HepG2 (cell line): ENCODE data around the gene FAM241B. TPM values are rescaled to one million over a fixed set of nuclear protein-coding genes. Genes with fewer than 3 reads are reported as not detected.

Experiments used
- ATAC-seq: fragments of 200-7000 bp; cut with Tn5 transposase; 3 replicates; pipeline ENCODE4 v1.9.1; 2020; ENCODE audit warnings: mild to moderate bottlenecking, moderate library complexity
- Bru-seq: library from RNA; stranded (reverse); fragments of 400-500 nt; gene quantifications from one replicate; lab custom pipeline; 2021; lab: Mats Ljungman, UMichigan
- BruChase-seq, 2 experiments: library from RNA; stranded (reverse); fragments of 400-500 nt; gene quantifications; one replicate each; lab custom pipeline; 2021; lab: Mats Ljungman, UMichigan
- BruUV-seq: library from RNA; stranded (reverse); fragments of 400-500 nt; replicated peaks from 2 replicates; lab custom pipeline; 2021; lab: Mats Ljungman, UMichigan
- CTCF ChIA-PET: fragments of 300-600 bp; formaldehyde crosslinking; extraction: SDS; loops from one replicate; lab custom pipeline; 2021; ENCODE audit warnings: low total read pairs, inconsistent platforms, low intra/inter-chr PET ratio; lab: Yijun Ruan, JAX
- POLR2A ChIA-PET: fragments of 350-600 bp; sonication (Branson Sonifier 250); formaldehyde crosslinking; loops from one replicate; lab custom pipeline; 2020; ENCODE audit warnings: antibody characterized with exemption, inconsistent platforms; lab: Yijun Ruan, JAX
- DNase-seq: peaks from one replicate; pipeline ENCODE4 v3.0.0-alpha.2; 2015; ENCODE audit warnings: low spot score
- FAIRE-seq: peaks from 3 replicates; lab custom pipeline; 2011; peaks lifted over from hg19 to GRCh38; lab: Jason Lieb, UNC
- H2AFZ ChIP-seq: one replicate; pipeline ENCODE4 v1.6.1; 2011; ENCODE audit warnings: low read length, inconsistent platforms
- H3K27ac ChIP-seq: fragments of 300-600 bp; 3 replicates; pipeline ENCODE4 v1.8.0; 2011; ENCODE audit warnings: mixed run types, mild to moderate bottlenecking, mixed read lengths, low read length, inconsistent platforms; ENCODE audit not compliant: insufficient read depth; ENCODE audit errors: extremely low read length
- H3K27me3 ChIP-seq, 2 experiments: fragments of 200-600 bp in 1 of 2; 2 replicates in 1 of 2; 3 replicates in 1 of 2; pipeline versions ENCODE4 v1.6.0 to v1.8.0; 2011; ENCODE audit warnings: low read length in 2 of 2, mild to moderate bottlenecking in 2 of 2, moderate library complexity in 2 of 2, inconsistent platforms in 1 of 2; ENCODE audit not compliant: insufficient read depth in 2 of 2, control insufficient read depth in 1 of 2
- H3K36me3 ChIP-seq, 2 experiments: fragments of 200-600 bp in 1 of 2; replicated peaks in 1 of 2; 2 replicates in 1 of 2; 3 replicates in 1 of 2; pipeline versions ENCODE4 v1.5.1 to v1.8.0; 2011; ENCODE audit warnings: low read length in 2 of 2, inconsistent platforms in 1 of 2; ENCODE audit not compliant: insufficient read depth in 2 of 2, control insufficient read depth in 1 of 2
- H3K4me1 ChIP-seq: 2 replicates; pipeline ENCODE4 v1.5.1; 2012; ENCODE audit warnings: low read length, inconsistent platforms; ENCODE audit not compliant: insufficient read depth
- H3K4me2 ChIP-seq: 2 replicates; pipeline ENCODE4 v1.6.0; 2011; ENCODE audit warnings: low read depth, low read length, inconsistent platforms
- H3K4me3 ChIP-seq, 3 experiments: fragments of 200-600 bp in 1 of 3; sonication (generic), shearing (Covaris generic) in 1 of 3; replicated peaks in 1 of 3; 2 replicates each; pipeline ENCODE4 v1.5.1; 2011 to 2016; ENCODE audit warnings: low read length in 3 of 3, inconsistent platforms in 2 of 3, low read depth in 2 of 3, mild to moderate bottlenecking in 2 of 3, control low read depth in 1 of 3, mixed read lengths in 1 of 3; ENCODE audit not compliant: insufficient read depth in 1 of 3
- H3K79me2 ChIP-seq: one replicate; pipeline ENCODE4 v1.6.1; 2011; ENCODE audit warnings: low read length, inconsistent platforms; ENCODE audit not compliant: insufficient read depth
- H3K9ac ChIP-seq: 2 replicates; pipeline ENCODE4 v1.6.0; 2011; ENCODE audit warnings: mild to moderate bottlenecking, low read depth, low read length, inconsistent platforms; ENCODE audit not compliant: insufficient read depth
- H3K9me3 ChIP-seq: 2 replicates; pipeline ENCODE4 v1.5.1; 2012; ENCODE audit warnings: mild to moderate bottlenecking, low read length
- H4K20me1 ChIP-seq: 2 replicates; pipeline ENCODE4 v1.6.0; 2011; ENCODE audit warnings: inconsistent platforms, mild to moderate bottlenecking, low read length, moderate library complexity; ENCODE audit not compliant: insufficient read depth
- ARID2 ChIP-seq: sonication (generic); formaldehyde crosslinking; IDR thresholded peaks from 2 replicates; pipeline ENCODE4 v1.8.1; 2022; ENCODE audit warnings: mild to moderate bottlenecking, missing genetic modification reagents, borderline replicate concordance
- GABPA ChIP-seq, 2 experiments: IDR thresholded peaks; 2 replicates each; pipeline ENCODE4 v1.6.1; 2011 to 2016; ENCODE audit warnings: low read depth in 2 of 2, low read length in 1 of 2, missing biosample characterization in 1 of 2, missing genetic modification characterization in 1 of 2
- HNRNPLL ChIP-seq: fragments of 200-400 bp; formaldehyde crosslinking; IDR thresholded peaks from 2 replicates; pipeline ENCODE4 v1.6.1; 2017; ENCODE audit warnings: mild to moderate bottlenecking, low read depth, low read length; ENCODE audit not compliant: poor library complexity, severe bottlenecking
- KDM1A ChIP-seq: IDR thresholded peaks from 2 replicates; pipeline ENCODE4 v1.6.1; 2016; ENCODE audit warnings: missing compliant biosample characterization
- MYC ChIP-seq: sonication (generic); formaldehyde crosslinking; IDR thresholded peaks from 2 replicates; pipeline ENCODE4 v1.9.0; 2021; ENCODE audit warnings: missing genetic modification reagents, borderline replicate concordance
- SRF ChIP-seq: IDR thresholded peaks from 2 replicates; pipeline ENCODE4 v1.6.1; 2011; ENCODE audit warnings: mild to moderate bottlenecking, low read depth, low read length, moderate library complexity
- SRY ChIP-seq: sonication (generic); formaldehyde crosslinking; IDR thresholded peaks from 2 replicates; pipeline ENCODE4 v1.8.0; 2022; ENCODE audit warnings: mild to moderate bottlenecking, missing genetic modification reagents
- STAG1 ChIP-seq: sonication (generic); formaldehyde crosslinking; IDR thresholded peaks from 2 replicates; pipeline ENCODE4 v1.4.0; 2020; ENCODE audit warnings: missing genetic modification reagents
- TAF15 ChIP-seq: fragments of 200-400 bp; formaldehyde crosslinking; IDR thresholded peaks from one replicate; pipeline ENCODE4 v1.6.1; 2018; ENCODE audit warnings: mild to moderate bottlenecking, low read depth, low read length; ENCODE audit not compliant: poor library complexity, severe bottlenecking
- ZBTB7B ChIP-seq: sonication (generic); formaldehyde crosslinking; IDR thresholded peaks from 2 replicates; pipeline ENCODE4 v1.4.0; 2020; ENCODE audit warnings: missing genetic modification reagents
- WGBS: methylation state at CpG from one replicate; pipeline ENCODE4 v1.1.6; 2017; ENCODE audit warnings: low lambda C conversion rate; 5-methylcytosine and 5-hydroxymethylcytosine counted together
- in situ Hi-C: cut with HindIII; loops from 2 replicates; pipeline ENCODE4 v1.10.0; 2017; ENCODE audit warnings: low pct_unique_long_range_greater_than_20kb; ENCODE audit not compliant: extremely low pct_ligation_motif_present
- intact Hi-C: fragments of 100-400 bp; cut with micrococcal nuclease; formaldehyde crosslinking; loops from one replicate; pipeline ENCODE4 v1.10.0; 2022; ENCODE audit not compliant: unreplicated experiment
- long read RNA-seq, 2 experiments: library from RNA in 1 of 2; library from polyadenylated mRNA in 1 of 2; stranded (forward) in 1 of 2; unstranded in 1 of 2; transcript quantifications; one replicate each; pipeline ENCODE4 v2.0.0, GENCODE V29; 2019 to 2022
- polyA minus RNA-seq, 3 experiments: library from RNA; depleted of rRNA, polyadenylated mRNA; stranded (reverse); fragments of >200 nt; gene quantifications; 2 replicates each; pipeline ENCODE4 v1.2.3, GENCODE V29; 2011; ENCODE audit warnings: low replicate concordance in 1 of 3
- polyA plus RNA-seq, 8 experiments: library from polyadenylated mRNA; depleted of rRNA in 3 of 8; stranded (reverse) in 7 of 8; unstranded in 1 of 8; fragments of >200 nt; fragmentation: Illumina TruSeq in 4 of 8; extraction: Trizol in 4 of 8; gene quantifications; 2 replicates each; pipeline versions ENCODE4 v1.2.1 to v1.2.3, GENCODE V29; 2011 to 2016; ENCODE audit warnings: low read depth in 4 of 8, missing spikeins in 1 of 8, mixed read lengths in 1 of 8; ENCODE audit not compliant: insufficient read depth in 1 of 8
- total RNA-seq, 5 experiments: library from RNA; depleted of rRNA; stranded (reverse); fragments of >200 nt; fragmentation: Illumina TruSeq; extraction: Trizol; gene quantifications; 2 replicates each; pipeline ENCODE4 v1.2.3, GENCODE V29; 2016; ENCODE audit warnings: low read depth in 1 of 5
- TF ChIP-seq, protein P1 (sequence below): IDR thresholded peaks from 2 replicates; pipeline ENCODE4 v1.6.1; 2016; ENCODE audit warnings: low read depth

Gene FAM241B, protein sequence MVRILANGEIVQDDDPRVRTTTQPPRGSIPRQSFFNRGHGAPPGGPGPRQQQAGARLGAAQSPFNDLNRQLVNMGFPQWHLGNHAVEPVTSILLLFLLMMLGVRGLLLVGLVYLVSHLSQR
- total RNA-seq (2016; rRNA removed; fragmentation: Illumina TruSeq; extraction: Trizol): 1.9 and 2.0 TPM in 2 replicates
- 1.2 and 1.6 TPM in 2 replicates for total RNA-seq (2016; cell fraction: cytosol; rRNA removed; fragmentation: Illumina TruSeq; extraction: Trizol; ENCODE audit: low read depth)
- total RNA-seq (2016; cell fraction: insoluble cytoplasmic fraction; rRNA removed; fragmentation: Illumina TruSeq; extraction: Trizol): 1.4 and 1.8 TPM in 2 replicates
- 1.9 and 2.5 TPM in 2 replicates for total RNA-seq (2016; cell fraction: membrane; rRNA removed; fragmentation: Illumina TruSeq; extraction: Trizol)
- 2.2 and 2.3 TPM in 2 replicates for total RNA-seq (2016; cell fraction: nucleus; rRNA removed; fragmentation: Illumina TruSeq; extraction: Trizol)
- polyA plus RNA-seq (2011; rRNA removed): 4.0 and 5.8 TPM in 2 replicates
- polyA plus RNA-seq (2011; cell fraction: cytosol; rRNA removed): 4.4 and 5.3 TPM in 2 replicates
- polyA plus RNA-seq (2011; cell fraction: nucleus; rRNA removed): 2.9 and 4.9 TPM in 2 replicates
- 2.2 and 3.5 TPM in 2 replicates for polyA plus RNA-seq (2012)
- polyA plus RNA-seq (2016; cell fraction: cytosol; fragmentation: Illumina TruSeq; extraction: Trizol; ENCODE audit: low read depth): 2.6 and 2.8 TPM in 2 replicates
- 4.5 and 5.3 TPM in 2 replicates for polyA plus RNA-seq (2016; cell fraction: insoluble cytoplasmic fraction; fragmentation: Illumina TruSeq; extraction: Trizol; ENCODE audit: low read depth)
- 2.9 TPM in 2 replicates for polyA plus RNA-seq (2016; cell fraction: membrane; fragmentation: Illumina TruSeq; extraction: Trizol; ENCODE audit: low read depth)
- 4.9 and 6.1 TPM in 2 replicates for polyA plus RNA-seq (2016; cell fraction: nucleus; fragmentation: Illumina TruSeq; extraction: Trizol; ENCODE audit: insufficient read depth, low read depth)
- polyA minus RNA-seq (2011; rRNA and poly(A)+ RNA removed; ENCODE audit: low replicate concordance): 7.1 and 10.4 TPM in 2 replicates
- 0.99 TPM in 1 of 2 replicates, not detected in the other for polyA minus RNA-seq (2011; cell fraction: cytosol; rRNA and poly(A)+ RNA removed)
- polyA minus RNA-seq (2011; cell fraction: nucleus; rRNA and poly(A)+ RNA removed): 2.6 and 4.7 TPM in 2 replicates
- percentile 41 among the genes with signal in this experiment for Bru-seq, nascent RNA
- BruChase-seq, experiment 1, labeled RNA remaining after a 6-hour chase: percentile 45 among the genes with signal in this experiment
- percentile 49 among the genes with signal in this experiment for BruChase-seq, experiment 2, labeled RNA remaining after a 2-hour chase
- long read RNA-seq, experiment 1, partial matches to known transcripts: 0 of 3 reads
- long read RNA-seq, experiment 1, other reads (novel, unspliced or antisense): 1 of 3 reads
- long read RNA-seq, experiment 2, partial matches to known transcripts: 0 of 4 reads
- long read RNA-seq, experiment 2, other reads (novel, unspliced or antisense): 2 of 4 reads

DNA sequence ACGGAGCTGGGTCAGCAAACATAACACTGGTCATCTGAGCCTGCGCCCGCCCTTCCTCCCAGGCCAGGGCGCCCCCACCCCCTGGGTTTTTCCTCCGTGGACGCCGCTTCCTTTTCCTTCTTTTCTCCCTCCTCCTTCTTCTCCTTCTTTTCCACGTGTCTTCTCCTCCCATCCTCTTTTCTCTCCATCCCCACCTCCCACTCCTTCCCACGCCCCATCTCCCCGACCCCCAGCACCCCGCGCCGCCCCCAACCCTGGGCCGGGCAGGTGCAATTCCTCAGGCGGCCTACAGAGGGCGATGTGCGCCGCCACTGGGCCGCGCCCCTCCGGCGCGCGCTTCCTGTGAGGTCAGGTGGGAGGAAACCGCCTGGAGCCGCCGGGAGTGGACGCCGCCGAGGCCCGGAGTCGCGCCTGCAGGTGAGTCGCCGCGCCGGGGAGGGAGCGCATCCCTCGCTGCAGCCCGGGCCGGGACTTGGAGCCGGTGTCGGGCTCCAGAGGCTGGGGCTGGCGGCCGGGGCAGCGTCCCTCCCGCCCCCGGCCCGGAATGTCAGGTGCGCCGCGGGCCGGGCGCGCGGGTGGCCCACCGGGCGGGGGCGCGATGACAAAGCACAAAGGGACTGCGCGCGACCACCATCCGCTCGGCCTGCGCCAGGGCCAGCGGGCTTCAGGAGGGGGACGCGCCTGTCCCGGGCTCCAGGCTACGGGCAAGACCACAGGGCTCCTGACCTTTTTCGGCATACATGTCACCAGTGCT, at the start of gene FAM241B:
FAM241B (plus strand) TSS at position 351 of the 754 bp plus-strand sequence. CDS start 1,497 bp downstream, outside the sequence.
- Histone ChIP-seq H3K27ac (no peak within 1 kb of the TSS), H3K4me2 (peak within 1 kb of the TSS; percentile 68), H3K79me2 (no peaks in the 10 kb centered on the region), H3K9me3 (no peaks in the 10 kb centered on the region), H3K9ac (peak within 1 kb of the TSS; percentile 43; the same call in 1 of the 2 replicates), H3K27me3 (peaks cover 0 to 6% of the 10 kb centered on the region in 2 experiments; a peak in 1 of 5 replicates), H4K20me1 (no peaks in the 10 kb centered on the region), H3K4me3 (peak within 1 kb of the TSS; percentile 50 to 73 (median 70); a peak in 5 of 6 replicates), H3K36me3 (no peaks in the 10 kb centered on the region), H2AFZ (no peak within 1 kb of the TSS), H3K4me1 (no peaks in the 10 kb centered on the region)
- peak; percentile 89 for ATAC-seq
- WGBS: 32% methylated on average over 20 of the region's 72 CpGs
- ChIA-PET POLR2A (no interaction called here), CTCF (interaction anchor here (0.6 to 1.2 kb wide), 2 partner anchors 9 to 15 kb away, joined by 3 read pairs; no protein-coding TSS in a partner anchor)
- DNase-seq: no peak
- intact Hi-C loops: no loop called here
- no peak for FAIRE-seq
- in situ Hi-C loops: no loop called here
- BruUV-seq: no TSS peak
- TF ChIP-seq KDM1A (CRISPR knock-in tag) (no peak), SRF (no peak), TAF15 (no peak), STAG1 (CRISPR knock-in tag) (peak; percentile 14; the same call in 1 of the 2 replicates), ZBTB7B (CRISPR knock-in tag) (0 out of 2 replicates have a peak, but pooled peaks have one; percentile 48), HNRNPLL (peak; percentile 39), SRY (CRISPR knock-in tag) (no peak), GABPA (IDR thresholded peaks at IDR 0.05; ENCODE audit: low read depth, low read length) (0 out of 2 replicates have a peak, but pooled peaks have one; percentile 30), GABPA (CRISPR knock-in tag; IDR thresholded peaks at IDR 0.05; ENCODE audit: low read depth) (peak; percentile 45), ARID2 (CRISPR knock-in tag) (no peak), MYC (CRISPR knock-in tag) (0 out of 2 replicates have a peak, but pooled peaks have one; percentile 20)
- TF ChIP-seq, protein P1, sequence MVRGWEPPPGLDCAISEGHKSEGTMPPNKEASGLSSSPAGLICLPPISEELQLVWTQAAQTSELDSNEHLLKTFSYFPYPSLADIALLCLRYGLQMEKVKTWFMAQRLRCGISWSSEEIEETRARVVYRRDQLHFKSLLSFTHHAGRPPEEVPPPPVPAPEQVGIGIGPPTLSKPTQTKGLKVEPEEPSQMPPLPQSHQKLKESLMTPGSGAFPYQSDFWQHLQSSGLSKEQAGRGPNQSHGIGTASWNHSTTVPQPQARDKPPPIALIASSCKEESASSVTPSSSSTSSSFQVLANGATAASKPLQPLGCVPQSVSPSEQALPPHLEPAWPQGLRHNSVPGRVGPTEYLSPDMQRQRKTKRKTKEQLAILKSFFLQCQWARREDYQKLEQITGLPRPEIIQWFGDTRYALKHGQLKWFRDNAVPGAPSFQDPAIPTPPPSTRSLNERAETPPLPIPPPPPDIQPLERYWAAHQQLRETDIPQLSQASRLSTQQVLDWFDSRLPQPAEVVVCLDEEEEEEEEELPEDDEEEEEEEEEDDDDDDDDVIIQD (CRISPR knock-in tag): no peak
